HK-2 (cell line): ENCODE results near the gene TTC7B.
"Not testable (repeated sequence)": the region's sequence is repeated elsewhere in the genome, so short reads cannot be mapped to it uniquely, and the experiment has no call there.

ENCODE experiments used
- DNase-seq: peaks from one replicate; pipeline ENCODE4 v3.0.0-alpha.2; 2018; ENCODE audit not compliant: unreplicated experiment

TTC7B gene

DNA sequence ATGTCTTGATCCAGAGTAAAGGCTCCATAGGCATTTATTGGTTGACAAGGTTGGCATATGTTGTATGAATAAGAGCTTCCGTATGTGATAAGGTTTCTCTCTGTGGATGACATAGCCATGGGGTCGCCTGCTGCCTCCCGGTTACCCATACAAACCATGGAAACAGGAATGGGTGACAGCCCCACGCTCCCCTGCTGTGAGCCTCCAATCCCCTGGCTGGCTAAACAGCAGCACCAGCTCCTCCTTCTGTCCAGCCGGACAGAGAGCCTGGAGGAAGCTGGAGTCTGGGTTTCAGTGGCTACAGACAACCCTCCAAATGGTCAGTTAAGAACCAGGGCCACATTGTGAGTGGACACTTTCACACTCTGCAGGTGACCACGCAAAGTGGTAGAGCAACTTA lies 288.3 kb downstream of the TTC7B start:
- no peak for DNase-seq

DNA sequence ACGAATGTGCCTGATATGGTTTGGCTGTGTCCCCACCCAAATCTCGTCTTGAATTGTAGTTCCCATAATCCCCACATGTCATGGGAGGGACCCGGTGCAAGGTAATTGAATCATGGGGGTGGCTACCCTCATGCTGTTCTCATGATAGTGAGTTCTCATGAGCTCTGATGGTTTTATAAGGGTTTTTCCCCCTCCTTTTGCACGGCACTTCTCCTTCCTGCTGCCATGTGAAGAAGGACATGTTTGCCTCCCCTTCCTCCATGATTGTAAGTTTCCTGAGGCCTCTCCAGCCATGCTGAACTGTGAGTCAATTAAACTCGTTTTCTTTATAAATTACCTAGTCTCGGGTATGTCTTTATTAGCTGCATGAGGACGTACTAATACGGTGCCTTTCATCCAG lies 289.7 kb downstream of the TTC7B start:
- not testable (repeated sequence) for DNase-seq

DNA sequence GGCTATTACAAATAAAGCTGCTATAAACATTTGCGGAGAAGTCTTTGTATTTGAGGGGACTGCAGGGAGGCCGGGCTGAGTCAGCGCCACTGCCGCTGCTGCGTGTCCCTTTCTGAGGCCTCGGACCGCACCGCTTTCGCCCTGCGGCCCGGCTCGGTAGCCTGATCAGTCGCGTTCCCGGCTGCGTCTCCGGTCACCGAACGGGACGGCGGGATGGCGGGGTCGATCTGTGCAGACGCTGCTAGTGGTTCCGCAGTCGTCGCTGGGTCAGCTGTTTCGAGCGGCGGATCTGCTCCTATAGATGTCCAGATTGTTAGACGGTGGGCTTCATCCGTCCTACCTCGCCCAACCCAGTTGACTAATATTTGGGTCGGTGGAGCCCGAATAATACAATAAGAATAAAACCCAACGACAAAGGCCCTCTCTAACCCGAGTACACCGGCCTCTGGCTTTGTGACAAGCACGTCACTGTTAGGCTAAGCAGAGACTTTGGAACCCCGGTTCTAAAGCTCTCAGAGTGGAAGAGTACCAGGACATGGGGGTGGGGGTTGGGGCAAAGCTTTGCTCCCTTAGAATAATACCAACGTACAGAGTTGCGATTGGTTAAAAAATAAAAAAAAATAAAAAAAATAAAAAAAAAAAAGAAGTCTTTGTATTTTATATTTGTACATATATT lies 290.7 kb downstream of the TTC7B start:
- DNase-seq: not testable (repeated sequence)

DNA sequence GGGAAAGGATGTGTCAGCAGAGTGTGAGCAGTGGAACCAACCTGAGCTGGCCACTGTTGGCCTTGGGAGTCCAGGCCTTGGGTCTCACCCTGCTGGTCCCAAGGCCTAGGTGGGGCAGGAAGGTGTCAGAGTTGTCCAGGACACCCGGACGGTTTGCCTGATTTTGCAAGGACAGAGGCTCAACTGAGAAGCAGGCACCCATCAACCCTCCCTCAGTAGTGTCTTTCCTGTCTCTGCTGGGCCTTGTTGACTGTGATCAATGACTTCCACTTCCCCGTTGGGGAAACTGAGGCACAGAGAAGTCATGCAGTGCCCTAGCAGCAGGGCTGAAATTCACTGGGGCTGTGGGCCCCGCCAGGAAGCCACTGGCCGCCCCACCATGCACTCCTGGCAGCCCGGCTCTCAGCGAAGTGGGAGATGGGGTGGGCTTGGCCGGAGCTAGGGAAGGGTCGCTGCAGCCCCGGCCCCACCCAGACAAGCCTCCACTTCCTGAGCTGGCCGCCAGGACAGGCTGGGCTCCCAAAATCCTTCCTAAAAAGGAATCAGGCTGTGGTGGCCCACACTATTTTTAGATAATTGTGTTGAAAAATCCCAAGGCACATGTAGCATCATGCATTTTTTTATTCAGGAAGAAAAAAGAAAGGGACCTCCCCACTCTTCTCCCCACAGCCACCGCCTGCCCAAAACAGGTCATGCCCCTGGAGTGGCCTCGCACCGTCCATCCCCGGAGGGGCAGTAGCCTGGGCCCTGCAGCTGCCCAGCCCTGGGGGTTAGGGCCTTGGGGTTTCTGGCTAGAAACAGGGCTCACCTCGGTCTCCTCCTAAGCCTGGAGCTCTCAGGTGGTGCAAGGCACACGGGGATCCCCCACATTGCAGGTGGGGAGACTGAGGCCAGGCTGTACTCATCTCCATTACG lies 292.0 kb downstream of the TTC7B start:
- no peak for DNase-seq

DNA sequence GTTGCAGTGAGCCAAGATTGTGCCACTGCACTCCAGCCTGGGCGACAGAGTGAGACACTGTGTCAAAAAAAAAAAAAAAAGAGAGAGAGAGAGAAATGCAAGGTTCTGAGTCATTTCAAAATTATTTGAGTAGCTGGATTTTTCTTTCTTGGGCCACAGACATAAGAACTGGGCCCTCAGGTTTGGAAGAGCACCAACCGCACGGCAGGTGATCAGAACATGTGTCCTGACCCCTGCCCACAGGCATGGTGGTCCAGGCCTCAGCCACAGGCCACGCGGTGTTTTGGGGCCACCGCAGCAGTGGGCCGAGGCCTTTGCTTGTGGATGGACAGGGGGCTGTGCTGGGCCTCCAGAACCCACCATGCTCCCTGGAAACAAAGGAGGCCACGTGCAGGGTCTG lies 292.7 kb downstream of the TTC7B start:
- peak; percentile 16 for DNase-seq

DNA sequence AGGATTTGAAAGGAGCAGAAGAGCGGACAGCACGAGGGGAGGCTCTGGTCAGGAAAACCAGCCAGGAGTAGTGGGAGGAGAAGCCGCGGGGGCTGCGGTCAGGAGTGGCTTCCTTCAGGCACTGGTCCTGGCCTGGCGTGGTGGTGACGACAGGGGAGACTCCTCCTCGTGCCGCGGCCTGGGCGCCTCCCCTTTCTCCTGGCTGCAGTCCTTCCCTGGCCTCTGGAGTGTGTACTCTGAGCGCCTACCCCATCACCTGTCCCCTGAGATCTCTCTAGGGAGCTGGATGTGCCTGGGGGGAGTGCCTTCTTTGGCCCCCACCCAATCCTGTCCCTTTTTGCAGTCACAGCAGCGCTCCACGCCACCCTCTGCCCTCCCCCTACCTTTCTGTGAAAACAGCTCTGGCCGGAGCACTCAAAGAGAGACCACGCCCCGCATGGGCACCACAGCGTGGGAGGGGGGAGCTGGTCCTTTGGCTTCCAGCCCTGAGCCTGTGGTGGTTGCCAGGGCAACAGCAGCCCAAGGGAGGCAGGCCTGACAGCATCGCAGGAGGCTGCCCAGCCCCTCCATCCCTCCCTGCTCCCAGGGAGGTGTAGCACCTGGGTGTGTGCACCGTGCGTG lies 293.5 kb downstream of the TTC7B start:
- DNase-seq: peak; percentile 24

DNA sequence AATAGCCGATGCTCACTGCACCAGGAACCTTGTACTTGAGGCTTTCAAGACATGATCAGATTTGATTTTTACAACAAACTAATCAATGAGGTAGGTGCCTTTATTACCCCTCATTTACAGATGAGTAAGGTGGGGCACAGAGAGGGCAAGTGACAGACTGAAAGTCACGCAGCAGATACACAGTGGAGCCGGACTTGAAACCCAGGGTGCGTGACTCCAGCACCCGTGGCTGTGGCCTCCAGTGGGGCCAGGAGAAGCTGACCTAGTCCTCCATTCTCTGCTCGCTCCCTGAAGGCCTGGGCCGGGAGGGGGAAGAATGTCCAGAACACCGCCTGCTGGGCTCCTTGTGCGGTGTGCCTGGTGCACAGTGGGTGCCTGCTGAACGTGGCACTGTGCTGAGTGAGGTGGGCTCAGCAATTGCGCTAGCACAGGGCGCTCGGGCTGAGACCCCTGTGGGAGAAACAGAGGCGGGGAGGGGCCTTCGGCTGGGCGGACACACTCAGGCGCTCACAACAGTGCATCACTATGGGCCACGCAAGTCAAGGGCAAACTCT lies 294.2 kb downstream of the TTC7B start:
- DNase-seq: no peak

DNA sequence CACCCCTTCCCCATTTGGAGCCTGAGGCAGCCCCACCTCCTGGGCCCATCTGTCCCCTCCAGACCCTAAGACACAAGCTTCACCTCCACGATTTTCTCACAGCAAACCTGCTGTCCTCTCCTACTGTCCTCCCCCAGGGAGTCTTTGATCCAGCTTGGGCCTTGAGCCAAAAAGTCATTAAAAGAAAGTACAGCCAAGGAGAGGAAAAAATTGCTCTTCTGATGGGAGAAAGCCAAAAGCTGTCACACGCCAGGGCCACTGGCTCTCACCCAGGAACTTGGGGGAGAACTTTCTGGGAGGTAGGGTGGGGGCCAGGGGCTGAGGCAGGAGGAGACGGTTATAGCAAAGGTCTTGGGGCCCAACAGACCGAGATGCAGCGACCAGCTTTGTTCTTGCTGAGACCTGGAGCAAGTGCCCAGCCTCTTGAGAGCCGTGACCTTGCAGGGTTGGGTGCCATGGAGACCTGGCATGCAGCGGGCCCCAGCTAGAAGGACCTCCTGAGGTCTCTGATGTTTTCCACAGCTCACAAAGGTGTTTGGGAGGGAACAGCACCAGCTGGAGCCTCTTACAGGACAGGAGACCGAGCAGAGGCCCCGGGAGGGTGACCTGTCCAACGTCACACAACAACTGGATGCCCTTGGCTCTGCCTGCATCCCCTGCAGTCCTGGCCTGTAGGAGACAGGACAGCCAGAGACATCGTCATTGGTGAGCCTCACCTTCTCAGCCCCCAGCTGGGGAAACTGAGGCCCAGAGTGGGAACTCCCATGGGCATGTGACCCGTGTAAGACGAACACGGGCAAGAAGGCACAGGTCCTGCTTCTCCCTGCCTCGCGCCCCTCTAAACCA lies 294.9 kb downstream of the TTC7B start:
- no peak for DNase-seq

DNA sequence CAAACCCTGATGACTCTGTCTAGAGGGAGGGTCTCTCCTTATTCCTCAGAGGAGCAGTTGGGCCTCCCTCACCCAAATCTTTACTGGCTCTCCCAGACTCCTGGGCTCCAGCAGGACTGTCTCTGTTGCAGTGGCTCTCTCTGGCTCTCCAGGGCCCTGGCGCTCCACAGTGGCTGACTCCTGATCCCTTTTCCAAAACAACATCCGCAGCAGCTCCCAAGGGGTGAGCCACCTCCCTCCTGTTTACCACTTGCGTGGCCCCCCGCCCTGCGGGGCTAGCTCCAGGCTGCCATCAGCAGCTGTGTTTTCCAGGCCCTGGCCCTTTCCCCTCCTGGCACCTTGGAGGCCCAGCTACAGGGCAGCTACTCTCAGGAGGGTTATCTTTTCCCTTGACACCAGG lies 295.9 kb downstream of the TTC7B start:
- DNase-seq: no peak

DNA sequence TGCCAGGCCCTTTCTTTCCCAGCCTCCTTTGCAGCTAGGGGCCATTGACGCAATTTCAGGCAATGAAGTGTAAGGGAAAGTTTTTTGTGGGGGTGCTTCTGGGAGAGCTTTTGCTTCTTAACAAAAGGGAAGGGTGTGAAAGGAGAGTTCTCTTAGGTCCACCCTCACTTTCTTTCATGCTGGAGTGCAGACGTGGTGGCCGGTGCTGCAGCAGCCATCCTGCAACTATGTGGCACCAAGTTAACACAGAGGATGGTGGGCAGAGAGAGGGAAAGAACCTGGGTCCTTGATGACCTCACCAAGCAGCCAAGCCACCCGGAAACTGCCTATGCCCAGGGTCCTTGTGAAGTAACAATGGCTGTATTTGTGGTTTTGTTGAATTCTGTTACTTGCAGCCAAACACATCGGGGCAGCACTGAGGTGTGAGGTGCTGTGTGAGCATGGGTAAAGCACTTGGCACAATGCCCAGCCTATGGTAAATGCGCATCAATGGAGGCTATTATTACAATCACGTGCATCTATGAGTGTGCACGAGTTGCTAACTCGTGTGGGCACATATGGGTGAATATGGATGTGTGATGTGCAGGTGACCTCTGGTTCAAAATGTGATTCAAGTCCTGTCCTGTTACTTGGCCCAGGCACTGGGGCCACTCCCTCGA lies 296.8 kb downstream of the TTC7B start:
- no peak for DNase-seq

DNA sequence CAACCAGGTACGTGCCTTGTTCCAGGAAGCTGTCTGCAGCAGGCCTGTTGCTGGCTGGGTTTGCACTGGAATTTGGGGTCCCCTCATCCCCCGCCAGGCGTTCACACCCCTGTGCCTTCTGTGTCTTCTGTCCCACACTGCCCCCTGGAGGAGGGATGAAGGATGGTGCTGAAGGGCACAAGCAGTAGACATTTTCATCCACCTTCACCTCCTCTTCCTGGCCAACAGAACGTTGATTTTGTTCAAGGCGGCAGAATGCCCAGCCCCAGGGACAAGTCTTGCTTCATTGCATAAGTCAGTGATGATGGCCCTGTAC lies 297.3 kb downstream of the TTC7B start:
- DNase-seq: no peak

DNA sequence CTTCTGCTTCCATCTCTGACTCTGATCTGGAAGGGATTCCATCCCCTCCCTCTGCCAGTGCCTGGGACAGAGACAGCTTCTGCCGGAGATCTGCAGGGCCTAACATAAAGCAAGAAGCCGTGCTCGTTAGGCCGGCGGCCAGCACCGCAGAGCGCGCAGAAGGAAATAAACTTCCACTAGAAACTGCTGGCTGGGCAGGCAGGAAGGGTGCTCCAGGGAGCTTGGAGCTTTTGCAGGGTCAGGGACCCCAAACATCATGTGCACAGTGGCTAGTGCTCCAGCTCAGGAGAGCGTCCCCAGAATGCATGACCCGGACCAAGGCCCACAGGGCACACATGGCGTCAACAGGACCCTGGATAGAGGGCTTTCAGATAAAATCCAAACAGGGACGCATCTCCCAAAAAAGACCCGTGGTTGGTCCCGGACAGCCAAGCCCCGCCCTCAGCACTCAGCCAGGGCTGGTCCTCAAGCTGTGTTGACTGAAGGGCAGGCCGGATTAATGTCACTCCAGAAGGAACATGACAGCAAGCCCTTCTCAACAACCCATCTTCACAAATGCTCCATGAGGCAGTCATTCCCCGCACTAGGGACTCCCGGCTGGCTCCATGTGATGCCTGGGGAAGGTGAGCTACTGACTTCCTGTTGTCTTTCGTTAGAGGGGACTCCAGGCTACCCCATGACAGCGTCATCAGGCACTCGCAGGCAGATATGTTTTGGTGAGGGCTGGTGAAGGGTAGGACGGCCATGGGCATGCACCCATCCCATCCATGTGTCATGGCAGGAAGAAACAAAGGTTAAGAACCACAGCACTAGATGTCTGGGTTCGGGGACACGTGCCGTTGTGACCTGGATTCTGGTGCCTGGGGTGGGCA lies 297.9 kb downstream of the TTC7B start:
- DNase-seq: no peak

DNA sequence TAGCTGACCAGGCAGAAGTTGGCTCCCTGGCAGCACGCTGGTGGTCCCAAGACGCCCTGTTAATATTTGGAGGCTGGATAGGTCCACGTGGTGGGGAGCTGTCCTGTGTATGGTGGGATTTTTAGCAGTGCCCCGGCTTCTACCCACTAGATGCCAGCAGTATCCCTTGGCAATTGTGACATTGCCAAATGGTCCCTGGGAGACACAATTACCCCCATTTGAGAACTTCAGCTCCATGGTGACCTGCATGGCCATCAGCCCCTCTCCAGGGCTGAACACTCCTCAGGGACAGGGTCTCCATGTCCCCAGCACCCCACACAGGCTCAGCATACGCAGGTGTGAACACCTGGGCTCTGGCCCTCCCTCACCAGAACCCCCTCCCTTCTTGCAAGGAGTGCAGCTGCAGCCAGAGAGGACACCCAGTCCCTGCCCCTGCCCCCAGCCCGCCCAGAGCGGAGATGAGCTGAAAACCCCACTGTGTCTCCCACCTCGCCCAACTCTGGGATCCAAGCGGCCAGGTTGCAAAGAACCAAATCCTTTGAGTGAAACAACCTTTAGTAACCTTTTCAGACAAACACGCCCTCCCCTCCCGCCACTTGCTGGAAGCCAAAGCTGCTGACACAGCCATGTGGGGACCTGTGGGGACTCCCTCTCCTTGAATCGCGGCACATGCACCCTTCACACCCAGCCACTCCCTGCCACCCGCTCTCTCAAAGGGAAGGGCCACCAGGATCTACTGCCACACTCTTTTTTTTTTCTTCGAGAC lies 299.0 kb downstream of the TTC7B start:
- no peak for DNase-seq

DNA sequence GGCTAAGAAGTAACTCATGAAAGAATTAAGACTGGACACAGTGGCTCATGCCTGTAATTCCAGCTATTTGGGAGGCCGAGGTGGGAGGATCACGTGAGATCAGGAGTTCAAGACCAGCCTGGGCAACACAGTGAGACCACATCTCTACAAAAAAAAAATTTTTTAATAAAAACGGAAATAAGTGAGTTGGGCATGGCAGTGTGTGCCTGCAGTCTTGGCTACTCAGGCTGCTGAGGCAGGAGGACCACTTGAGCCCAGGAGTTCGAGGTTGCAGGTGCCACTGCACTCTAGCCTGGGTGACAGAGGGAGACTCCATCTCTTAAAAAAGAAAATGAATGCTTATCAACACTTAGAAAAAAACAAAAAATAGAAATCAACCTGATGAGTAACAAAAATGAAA lies 301.7 kb downstream of the TTC7B start:
- no peak for DNase-seq

DNA sequence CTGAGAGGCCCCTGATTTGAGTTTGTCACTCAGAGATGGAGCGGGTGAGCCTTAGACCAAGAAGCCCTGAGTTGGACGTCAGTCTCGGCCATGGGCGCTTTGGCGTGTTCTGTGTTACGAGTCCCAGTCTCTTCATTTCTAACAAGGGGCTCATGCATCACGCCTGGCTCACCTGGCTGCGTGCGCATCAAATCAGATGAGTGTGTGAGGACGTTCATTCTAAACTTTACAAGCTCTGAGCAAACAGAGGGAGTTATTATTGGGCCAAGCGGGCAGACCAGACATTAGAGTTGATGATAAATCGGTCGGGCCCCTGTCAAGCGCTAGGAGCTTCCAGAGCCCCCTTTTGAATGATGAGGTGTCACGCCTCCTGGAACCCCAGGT lies 302.2 kb downstream of the TTC7B start:
- DNase-seq: no peak

DNA sequence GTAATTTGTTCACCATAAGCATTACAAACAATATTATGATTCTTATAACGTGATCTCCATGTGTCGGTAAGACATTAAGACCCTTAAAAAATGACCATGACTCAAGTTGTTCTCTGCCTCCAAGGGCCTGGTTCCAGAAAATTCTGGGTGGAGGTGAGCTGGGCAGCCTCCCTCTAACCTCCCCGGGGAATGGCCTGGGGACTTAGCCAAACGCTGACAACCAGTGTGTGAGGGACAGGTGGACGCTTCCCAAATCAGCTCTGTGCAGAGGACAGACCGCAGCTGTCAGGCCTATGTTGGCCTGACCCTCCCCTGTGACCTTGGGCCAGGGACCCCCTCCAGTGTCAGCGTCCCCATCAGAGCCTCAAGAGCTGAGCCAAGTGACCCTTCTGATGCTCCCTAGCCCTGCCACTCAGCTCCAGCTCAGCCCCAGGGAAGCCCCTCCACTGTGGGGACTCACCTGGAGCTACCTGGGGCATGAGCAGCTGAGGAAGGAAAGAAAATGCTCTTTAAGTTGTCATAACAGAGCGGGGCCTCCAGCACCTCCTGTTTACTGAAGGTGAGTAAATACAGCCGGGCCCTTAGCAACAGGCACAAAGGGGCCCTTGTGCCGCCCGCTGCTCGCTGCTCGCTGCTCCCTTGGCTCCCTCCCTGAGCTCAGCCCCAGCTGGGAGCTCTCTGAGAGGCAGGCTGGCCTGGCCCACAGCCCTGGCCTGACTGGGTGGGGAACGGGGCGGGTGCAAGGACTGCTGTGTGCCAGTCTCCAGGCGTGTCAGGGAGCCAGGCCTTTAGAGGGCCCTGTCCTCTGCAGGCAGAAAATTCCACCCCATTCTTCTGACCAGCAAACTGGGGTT lies 302.8 kb downstream of the TTC7B start:
- DNase-seq: no peak

DNA sequence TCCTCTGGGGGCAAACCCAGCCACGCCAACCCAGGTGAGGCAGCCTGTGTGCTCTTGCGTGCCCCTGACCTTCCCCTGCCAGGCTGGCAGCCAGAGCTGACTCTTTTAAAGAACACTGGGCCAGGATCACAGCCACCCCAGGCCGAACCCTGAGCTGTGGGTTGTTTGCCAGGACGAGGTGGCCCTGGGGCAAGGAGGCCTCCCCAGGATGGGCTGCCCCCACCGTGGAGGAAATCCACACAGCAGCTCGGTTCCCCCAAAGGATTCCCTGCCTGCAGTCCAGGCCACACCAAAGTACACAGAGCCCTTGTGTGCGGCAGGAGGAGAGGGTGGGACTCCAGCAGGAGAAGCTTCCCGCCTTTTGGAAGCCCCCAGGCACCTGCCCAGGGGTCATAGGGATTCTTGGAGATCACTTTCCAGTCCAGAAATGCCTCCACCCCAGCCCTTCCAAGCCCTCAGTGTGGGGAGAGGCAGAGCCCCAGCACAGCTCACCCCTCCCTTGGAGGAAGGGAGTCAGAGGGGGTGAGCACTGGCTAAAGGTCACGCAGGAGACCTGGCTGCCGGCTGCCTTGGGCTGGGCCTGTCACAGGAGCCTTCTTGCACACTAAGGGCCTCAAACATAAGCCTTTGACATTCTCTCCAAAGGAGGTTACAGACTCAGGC lies 303.8 kb downstream of the TTC7B start:
- DNase-seq: no peak

DNA sequence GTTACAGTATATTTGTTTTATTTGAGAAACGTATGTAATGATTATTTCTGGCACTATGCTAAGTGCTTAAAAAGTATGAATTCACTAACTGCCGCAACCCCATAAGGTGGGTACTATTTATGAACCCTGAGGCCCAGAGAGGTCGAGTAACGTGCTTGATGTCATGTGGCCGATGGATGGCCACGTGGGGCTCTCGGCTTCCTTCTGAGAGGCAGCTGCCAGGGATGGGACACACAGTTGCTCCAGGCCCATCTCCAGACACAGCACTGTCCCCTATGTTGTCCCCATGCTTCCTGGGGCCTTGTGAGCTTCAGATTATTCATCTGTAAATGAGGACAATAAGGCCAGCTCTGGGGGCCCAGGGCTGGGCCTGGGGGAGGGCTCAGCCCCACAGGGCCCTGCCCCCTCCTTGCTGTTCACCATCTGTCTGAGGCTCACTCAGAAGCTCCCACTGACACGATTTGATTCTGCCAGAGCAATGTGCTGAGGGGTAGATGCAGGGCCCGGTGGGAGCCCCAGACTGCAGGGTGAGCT lies 304.4 kb downstream of the TTC7B start:
- DNase-seq: no peak
